HG03039 (cell line): ENCODE results near the gene FAM163B.

Experiments used
- ATAC-seq: cut with Tn5 transposase; IDR thresholded peaks from one replicate; pipeline ENCODE4 v1.9.1; 2021; ENCODE audit warnings: mild to moderate bottlenecking, moderate library complexity; ENCODE audit not compliant: unreplicated experiment

Gene FAM163B

DNA sequence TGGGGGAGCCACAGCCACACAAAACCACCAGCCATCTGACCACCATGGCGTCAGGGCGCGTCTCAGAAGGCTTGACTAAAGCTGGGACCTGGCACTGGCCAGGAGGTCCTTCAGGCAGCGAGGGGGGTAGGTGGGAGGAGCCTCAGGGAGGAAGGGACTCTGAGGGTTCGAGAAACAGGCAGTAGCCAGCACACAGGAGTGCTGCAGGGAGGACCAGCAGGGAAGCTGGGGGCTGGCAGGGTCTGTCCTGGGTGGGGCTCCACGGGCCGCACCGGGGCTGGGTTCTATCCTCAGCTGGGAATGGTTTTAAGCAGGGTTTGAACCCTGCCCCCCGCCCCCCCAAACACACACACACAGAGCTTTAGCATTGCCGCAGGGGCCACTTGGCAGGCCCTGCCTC, 7.4 kb downstream of the FAM163B start:
- no peak for ATAC-seq

DNA sequence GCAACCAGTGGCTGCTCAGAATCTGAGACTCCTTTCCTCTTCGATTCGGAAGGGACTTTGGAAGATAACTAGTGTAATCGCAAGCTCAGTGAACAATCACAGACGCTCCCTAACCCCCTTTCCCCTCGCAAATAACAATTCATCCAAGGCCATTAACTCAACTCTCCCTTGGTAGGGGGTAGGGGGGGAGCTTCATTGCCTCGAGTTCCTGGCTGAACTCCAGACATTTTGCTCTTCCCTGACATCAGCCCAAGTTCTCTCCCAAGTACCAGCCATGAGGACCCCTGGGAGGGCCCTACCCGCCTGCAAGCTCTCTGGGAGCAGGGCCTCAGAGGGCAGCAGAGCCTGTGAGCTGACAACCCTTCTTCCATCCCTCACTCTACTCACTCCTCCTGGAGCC, 8.4 kb downstream of the FAM163B start:
- no peak for ATAC-seq

DNA sequence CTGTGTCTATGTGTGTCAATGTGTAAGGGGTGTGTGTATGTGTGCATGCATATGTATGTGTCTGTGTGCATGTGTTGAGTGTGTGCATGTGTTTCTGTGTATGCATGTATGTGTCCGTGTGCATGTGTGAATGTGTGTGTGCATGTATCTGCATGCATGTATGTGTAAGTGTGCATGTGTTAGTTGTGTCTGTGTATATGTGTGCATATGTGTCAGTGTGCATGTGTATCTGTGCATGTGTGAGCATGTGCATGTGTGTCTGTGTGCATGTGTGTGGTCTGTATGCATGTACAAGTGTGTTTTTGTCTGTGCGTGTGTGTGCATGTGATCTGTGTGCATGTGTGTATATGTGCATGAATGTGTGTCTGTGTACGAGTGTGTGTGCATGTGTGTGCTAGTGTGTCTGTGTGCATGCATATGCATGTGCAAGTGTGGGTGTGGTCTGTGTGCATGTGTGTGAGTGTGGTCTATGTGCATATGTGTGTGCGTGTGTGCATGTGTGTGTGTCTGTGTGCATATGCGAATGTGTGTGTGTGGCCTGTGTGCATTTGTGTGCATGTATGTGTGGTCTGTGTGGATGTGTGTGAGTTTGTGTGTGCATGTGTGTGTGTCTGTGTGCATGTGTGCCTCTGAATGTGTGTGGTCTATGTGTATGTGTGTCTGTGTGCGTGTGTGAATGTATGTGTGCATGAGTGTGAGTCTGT, 9.6 kb downstream of the FAM163B start:
- ATAC-seq: no peak

DNA sequence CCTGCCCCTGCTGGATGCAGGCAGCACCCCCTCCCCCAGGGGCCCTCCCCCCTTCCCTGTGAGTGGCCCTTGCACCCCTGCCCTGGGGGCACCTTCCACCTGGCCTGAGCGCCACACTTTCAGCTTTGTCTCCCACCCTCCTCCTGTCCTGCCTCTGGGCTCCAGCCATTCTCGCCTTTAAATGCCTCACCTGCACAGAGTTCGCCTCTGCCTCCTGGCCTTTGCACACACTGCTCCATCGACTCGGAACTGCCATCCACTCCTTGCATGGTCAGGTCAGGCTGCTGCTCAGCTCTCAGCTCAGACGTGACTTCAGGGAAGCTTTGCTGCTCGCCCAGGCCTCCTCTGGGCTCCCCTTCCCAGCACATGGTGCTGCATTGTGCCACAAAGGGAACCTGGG, 10.2 kb downstream of the FAM163B start:
- no peak for ATAC-seq

DNA sequence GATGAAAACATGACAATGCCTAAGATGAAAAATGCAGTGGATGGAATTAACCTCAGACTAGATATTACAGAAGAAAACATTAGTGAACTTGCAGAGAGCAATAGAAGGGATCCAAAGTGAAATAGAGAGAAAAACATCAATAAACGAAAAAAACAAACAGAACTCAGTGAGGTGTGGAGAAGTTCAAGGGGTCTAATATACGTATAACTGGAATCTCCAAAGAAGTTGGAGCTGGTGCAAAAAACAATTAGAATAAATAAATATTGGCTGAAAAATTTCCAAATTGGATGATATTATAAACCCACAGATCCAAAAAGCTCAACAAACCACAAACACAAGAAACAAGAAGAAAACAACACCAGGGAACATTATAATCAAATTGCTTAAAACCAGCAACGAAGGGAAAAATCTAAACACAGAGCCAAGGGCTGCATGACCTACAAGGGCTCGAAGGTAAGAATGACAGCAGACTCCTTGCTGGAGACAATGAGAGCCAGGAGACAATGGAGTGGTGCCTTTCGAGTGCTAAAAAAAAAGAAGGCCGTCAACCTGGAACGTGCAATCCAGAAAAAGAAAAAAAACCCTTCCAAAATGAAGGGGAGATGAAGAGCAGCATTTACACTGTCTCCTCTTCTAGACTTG, 11.8 kb downstream of the FAM163B start:
- no peak for ATAC-seq

DNA sequence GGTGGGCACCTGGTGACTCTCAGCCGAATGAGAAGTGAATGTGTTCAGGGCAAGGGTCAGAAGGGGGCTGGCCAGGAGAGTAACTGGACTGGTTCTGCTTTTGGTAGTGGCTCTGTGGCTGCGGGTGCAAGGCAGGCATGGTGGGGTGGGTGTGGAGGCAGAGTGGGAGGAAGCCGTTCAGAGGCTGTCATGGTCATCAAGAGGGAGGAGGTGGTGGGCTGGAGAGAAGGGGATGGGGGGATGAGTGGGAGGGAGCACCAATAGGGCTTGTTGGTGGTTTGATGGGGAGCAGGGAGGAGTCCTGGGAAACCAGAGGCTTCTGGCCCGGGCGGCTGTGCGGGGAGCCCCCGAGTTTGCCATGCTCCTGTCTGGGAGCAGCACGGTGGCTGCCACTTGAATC, 13.3 kb downstream of the FAM163B start:
- no peak for ATAC-seq

DNA sequence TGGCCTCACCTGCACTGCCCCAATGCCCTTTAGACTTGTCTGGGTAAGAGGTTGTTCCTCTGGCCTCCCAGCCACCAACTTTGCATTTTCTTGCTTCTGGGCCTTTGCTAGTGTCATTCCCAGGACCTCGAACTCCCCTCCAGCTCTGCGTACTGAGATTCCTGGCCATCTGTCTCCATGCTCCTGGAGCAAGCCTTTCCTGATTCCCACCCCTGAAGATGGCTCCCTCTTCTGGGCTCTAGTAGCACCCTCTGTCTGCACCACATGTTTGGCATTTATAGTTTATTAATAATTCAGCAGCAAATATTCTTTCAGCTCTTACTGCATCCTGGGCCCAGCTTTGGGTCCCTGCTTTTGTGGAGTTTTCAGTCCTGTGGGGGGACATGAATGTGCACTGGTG, 14.9 kb downstream of the FAM163B start:
- ATAC-seq: no peak

DNA sequence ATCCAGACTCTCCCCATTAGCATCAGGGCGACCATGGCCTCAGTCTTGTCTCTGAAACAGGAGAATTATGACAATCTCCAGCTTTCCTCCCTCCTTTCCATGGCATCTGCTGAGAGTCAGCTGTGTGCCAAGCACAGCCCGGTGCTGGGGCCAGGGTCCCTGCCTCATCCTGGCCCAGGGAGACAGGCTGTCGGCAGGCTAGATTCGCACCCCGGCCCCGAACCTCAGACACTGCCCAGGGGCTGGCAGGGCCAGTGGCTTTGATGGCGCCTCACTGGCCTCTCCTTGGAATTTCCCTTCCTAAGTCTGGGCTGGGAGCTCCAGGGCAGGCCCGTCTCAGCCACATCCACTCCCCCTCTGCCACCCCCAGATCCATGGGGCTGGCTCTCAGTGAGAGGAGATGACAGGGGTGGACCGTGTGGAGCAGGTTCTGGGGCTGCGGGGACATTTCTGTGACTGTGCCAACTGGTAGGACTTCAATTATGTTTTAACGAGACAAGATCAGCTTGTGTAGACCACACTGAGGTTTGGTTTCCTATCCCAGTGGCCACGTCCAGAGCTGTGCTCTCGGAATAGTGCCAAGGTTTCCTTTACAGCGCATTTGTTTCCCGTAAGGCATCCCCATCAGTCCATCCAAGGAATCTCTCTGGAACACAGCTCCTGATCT, 15.5 kb downstream of the FAM163B start:
- no peak for ATAC-seq

DNA sequence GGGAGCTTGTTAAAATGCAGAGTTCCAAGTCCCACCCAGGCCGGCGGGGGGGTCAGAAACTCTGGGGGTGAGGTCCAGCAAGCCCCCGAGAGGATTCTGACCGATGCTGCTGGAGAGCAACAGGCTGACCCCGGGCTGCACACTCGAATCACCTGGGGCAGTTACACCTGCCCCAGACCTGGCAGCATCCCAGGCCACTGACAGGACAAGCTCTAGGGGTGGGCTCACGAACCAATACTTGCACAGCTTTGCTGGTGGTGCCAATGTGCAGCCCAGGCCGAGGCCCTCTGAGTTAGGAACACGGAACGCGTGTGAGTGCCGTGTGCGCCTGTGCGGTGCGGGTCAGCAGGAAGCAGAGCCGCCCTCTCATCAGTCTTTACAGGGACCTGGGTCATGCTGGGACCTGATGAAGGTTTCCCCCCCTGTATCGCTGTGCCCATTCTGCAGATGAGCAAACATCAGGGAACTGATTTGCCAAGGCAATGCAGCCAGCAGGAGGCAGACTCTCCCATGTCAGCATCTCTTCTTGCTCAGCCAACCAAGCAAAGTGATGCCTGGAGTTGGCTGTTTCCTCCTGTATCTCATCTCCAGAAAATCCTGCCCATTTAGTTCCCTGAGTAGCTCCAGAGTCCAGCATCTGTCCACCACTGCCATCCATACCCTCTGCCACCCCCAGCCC, 16.3 kb downstream of the FAM163B start:
- ATAC-seq: no peak

DNA sequence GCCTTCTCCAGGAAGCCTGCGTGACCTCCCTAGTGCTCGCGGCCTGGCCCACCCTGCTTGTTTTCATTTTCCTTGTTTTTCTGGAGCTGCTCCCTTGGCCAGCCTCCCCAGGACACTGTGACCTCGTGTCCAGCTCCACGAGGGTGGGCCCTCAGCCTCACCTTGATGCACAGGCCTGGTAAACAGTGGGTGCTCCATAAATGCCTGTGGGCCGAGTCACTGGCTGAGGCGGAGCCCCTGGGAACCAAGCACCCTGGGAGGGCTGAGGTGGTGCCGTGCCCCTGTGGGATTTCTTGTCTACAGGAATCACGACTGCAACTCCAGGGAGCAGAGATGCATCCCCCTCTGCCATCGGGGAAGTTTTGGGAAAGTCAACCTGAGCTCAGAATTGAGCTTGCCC, 17.2 kb downstream of the FAM163B start:
- ATAC-seq: no peak

DNA sequence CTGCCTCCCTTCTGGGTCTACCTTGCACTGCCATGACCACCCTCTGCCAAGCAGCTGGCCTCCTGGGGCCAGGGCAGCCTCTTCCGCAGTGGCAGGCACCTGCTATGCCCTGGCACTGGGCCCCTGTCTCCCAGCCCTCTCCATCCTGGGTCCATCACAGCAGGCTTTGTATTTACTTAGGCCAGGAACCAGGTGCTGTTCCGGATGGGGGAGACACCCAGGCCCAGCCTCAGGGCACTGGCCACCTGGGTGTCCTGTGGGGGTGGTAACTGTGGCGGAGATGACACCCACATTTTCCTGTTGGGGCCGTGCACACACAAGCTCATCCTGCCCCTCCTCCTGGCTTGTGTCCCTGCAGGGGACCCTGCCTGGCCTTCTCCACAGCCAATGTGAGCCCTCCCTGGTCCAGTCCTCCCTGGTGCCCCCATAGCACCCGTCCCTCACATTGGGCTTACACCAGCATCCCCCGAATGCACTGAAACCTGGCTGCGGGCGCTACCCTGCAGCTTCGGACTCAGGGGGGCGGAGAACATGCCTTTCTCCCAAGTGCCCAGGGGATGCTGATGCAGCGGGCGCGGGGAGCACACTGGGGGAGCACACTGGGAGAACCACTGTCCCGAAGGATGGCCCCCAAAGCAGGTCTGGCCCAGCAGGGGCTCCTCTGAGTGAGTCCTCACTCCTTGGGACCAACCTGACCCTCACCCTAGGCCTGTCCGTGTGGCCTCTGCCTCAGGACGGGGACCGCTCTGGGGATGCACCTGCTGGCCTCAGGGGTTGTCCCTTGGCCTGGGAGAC, 17.9 kb downstream of the FAM163B start:
- ATAC-seq: no peak

DNA sequence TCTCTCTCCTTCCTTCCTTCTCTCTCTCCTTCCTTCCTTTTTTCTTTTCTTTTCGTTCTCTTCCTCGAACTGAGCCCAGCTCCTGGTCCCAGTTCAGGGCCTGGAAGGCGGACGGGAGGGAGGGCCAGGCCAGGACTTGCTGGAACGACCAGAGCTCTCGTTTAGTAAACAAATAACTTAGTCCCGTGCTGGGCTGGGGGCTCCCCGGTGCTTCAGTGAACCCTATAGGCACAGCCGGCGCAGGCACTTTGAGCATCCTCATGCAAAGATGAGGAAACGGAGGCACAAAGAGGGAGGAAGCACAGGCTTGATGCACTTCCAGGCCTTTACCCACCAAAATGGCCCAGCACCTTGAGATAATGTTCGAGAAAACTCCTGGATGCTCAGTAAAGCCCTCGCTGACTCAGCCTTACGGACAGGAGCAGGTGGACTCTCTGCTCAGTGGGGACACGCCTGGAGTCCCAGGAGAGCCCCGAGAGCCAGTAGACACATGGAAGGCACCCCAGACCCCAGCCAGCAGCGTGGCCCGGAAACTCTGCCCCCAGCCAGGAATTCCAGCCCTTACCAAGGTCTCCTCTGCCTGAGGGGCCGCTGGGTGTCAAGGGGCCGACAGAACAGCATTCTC, 18.8 kb downstream of the FAM163B start:
- ATAC-seq: no peak

DNA sequence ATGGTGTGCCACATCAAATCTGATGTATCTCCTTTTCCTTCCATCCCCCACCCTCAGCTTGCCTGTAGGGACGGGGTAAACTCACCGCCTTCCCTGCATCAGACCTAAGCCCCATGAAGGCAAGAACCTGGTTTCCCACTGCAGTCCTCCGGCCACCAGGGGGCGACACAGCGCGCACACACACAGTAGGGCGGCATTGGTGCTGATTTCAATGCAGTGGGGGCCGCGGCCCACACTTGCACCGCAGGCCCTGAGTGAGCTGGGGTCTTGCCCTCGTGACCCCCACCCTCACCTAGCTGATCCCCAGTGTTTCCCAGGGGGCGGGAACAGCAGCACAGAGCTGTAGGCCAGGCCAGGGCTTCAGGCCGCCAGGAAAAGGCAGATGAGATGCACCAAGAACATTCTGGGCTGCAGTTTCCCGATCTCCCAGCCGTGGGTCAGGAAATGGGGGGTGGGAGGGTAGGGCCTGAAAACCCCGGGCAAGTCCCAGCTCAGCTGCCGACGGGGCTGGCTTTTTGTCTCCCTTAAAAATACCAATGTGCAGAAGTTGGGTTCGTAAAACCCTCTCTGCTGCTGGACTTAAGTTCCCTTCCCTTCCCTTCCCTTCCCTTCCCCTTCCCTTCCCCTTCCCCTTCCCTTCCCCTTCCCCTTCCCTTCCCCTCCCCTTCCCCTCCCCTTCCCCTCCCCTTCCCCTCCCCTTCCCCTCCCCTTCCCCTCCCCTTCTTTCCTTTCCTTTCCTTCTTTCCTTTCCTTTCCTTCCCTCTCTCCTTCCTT, 19.5 kb downstream of the FAM163B start:
- no peak for ATAC-seq

DNA sequence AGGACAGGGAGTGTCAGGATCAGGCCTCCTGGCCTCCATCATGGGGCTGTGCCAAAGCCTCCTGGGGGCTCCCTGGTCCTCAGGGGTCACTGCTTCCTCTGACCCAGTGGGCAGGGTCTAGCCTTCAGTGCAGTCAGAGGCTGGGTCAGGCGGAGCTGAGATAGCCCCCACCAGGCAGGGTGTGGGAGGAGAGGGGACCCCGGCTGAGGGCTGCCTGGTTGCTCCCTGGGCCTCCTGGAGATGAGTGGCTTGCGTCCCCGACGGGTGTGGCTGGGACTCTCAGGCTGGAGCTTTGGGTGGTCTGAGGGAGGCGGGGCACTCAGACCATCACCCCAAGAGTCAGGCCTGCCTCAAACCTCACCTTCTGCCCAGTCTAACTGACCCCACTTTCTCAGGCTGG, 21.7 kb downstream of the FAM163B start:
- ATAC-seq: no peak

DNA sequence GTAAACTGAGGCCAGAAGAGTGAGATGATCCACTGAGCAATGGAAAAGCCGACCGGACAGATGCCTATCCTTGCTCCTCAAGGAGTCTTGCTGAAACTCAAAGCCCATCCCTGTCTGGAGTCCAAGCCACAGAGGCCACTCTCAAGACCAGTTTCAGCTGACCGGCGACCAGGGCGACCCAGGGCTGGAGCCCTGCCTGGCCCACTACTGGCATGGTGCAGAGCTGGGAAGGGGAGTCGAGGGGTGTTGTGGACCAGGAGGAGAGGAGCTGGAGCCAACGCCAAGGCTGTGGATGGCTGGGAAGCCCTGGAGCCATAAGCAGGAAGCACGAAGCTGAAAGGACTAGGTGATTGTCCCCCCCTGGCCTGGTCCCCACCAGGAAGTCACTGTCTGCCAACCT, 22.1 kb downstream of the FAM163B start:
- no peak for ATAC-seq

DNA sequence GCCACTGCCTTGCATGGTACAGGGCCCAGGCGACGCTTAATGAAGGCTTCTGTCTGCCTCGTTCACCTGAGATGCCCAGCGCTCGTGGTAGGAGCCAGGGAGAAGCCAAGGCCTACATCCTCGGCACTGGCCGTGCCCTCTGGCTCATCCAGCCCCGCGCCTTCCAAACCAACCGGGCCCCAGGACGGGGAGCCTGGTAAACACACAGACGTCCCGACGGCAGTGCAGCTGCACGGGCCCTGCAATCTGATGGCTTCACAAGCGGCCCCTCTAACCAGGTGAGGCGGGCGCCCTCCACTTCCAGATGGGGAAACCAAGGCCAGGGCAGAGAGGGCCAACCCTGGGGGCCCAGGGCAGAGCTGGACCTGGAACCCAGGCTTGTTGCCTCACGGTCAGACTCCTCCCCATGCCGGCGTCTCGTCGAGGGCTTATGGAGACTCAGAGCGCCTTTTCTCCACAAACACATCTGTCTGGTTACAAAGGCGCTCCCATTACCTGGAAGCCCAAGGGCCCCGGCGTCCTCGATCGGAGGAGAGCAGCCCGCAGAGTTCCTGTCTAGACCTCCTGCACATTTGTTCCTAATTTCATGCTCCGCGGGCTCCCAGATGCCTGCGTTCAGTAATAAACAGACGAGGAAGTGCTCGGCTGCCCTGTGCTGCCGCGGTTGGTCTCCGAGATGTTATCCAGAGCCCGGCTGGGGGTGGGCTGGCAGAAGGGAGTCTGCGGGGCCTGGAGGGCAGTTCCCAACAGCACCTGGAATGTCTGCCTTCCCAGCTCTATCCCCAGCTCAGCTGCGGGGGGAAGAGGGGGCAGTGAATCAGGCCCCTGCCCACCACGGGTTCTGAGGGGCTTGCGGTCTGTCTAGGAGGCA, 23.5 kb downstream of the FAM163B start:
- no peak for ATAC-seq

DNA sequence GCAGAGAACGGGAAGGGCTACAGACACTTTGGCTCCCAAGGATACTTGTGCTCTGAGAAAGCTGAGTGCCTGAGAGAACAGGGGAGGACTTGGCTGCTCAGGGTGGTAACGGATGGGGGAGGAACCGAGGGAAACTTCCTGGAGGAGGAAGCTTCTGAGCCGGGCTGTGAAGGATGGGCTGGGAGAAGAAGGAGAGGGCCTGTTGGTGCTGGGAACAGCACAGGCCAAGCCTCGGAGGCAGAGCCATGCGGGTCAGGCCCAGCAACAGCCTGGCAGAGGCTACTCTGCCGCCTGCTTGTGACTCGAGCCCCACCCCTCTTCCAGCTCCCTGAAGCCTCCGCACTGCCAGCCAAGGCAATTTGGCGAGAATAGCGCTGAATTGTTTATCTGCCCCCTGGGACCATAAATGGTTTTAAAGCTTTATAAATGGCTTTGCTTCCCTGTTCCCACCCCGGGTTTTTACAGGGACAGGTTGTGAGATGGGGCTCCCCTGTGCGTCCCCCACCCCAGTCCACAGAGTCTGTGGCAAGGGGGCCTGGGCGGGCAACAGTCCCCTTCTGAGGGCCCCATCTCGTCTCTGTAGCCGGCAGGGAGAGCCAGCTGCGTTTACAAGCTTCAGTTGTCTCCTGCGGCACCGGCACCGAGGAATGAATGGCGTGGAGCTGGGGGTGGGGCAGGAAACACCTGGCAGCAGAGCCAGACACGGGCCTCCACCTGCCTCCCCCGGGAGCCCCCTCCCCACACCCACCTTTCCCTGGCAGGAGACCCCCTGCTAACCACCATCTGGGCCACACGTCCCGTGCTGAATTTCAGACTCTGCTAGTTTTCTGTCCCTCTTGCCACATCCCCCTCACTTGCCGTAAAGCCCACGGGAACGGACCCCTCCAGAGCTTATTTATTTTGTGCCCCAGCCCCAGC, 24.4 kb downstream of the FAM163B start:
- no peak for ATAC-seq

DNA sequence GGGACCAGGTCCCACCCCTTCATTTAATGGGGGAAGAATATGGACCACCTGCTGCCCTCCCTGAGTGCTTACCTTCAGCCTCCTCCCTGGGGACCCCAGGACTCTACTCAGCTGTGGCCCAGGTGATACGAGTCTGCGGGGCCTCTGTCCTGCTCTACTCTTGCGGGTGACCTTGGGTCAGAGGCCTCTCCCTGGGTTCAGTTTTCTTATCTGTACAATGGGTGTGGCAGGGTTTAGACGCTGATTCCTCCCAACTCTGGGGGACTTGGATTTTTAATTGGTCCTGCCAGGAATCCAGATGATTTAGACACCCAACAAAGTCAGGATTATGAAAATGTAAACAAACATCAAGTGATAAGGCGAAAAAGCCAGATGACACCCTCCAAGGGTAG, 25.0 kb downstream of the FAM163B start:
- no peak for ATAC-seq
